Measurements from ENCODE around the gene CMIP.

GRCh38 chr16:81659249-81659648 lies 214.6 kb downstream of the CMIP start:
- TF ChIP-seq, protein P1, sequence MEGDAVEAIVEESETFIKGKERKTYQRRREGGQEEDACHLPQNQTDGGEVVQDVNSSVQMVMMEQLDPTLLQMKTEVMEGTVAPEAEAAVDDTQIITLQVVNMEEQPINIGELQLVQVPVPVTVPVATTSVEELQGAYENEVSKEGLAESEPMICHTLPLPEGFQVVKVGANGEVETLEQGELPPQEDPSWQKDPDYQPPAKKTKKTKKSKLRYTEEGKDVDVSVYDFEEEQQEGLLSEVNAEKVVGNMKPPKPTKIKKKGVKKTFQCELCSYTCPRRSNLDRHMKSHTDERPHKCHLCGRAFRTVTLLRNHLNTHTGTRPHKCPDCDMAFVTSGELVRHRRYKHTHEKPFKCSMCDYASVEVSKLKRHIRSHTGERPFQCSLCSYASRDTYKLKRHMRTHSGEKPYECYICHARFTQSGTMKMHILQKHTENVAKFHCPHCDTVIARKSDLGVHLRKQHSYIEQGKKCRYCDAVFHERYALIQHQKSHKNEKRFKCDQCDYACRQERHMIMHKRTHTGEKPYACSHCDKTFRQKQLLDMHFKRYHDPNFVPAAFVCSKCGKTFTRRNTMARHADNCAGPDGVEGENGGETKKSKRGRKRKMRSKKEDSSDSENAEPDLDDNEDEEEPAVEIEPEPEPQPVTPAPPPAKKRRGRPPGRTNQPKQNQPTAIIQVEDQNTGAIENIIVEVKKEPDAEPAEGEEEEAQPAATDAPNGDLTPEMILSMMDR (IDR thresholded peaks at IDR 0.05): no peak
- TF ChIP-seq POLR2A (IDR thresholded peaks at IDR 0.05): no peak

Data from thyroid gland (tissue), 4 donors.